Neural cell (in vitro differentiated cells): ENCODE measurements around the gene KRT83. TPM values are rescaled to one million over a fixed set of nuclear protein-coding genes. Genes with fewer than 3 reads are reported as not detected.

ENCODE experiments used
- H2AFZ ChIP-seq: fragments of 200-600, 300-800 bp; sonication (generic), shearing (Covaris generic); 2 replicates; pipeline ENCODE4 v1.6.0; 2014; ENCODE audit warnings: low read depth, mild to moderate bottlenecking, antibody characterized with exemption, low read length, moderate library complexity
- H3F3A ChIP-seq: fragments of 200-600 bp; shearing (Covaris generic); 2 replicates; pipeline ENCODE4 v1.6.1; 2016; ENCODE audit warnings: mild to moderate bottlenecking, moderate library complexity, mixed read lengths, antibody characterized with exemption, low read length; ENCODE audit not compliant: insufficient read depth, poor library complexity, severe bottlenecking
- H3K27ac ChIP-seq: fragments of 200-600, 300-800 bp; sonication (generic), shearing (Covaris generic); 2 replicates; pipeline ENCODE4 v1.5.1; 2014; ENCODE audit warnings: mild to moderate bottlenecking, low read length, moderate library complexity
- H3K27me3 ChIP-seq: fragments of 300-800, 200-600 bp; sonication (generic), shearing (Covaris generic); 2 replicates; pipeline ENCODE4 v1.6.0; 2014; ENCODE audit warnings: mild to moderate bottlenecking, low read depth, low read length, moderate library complexity; ENCODE audit not compliant: insufficient read depth
- H3K36me3 ChIP-seq: fragments of 300-800, 200-600 bp; sonication (generic), shearing (Covaris generic); 2 replicates; pipeline ENCODE4 v1.5.1; 2014; ENCODE audit warnings: mild to moderate bottlenecking, antibody characterized with exemption, low read length, moderate library complexity; ENCODE audit not compliant: insufficient read depth
- H3K4me2 ChIP-seq: fragments of 300-800, 200-600 bp; sonication (generic), shearing (Covaris generic); 2 replicates; pipeline ENCODE4 v1.6.0; 2014; ENCODE audit warnings: mild to moderate bottlenecking, low read length
- H3K4me3 ChIP-seq: fragments of 300-800, 200-600 bp; sonication (generic), shearing (Covaris generic); 2 replicates; pipeline ENCODE4 v1.5.1; 2014; ENCODE audit warnings: mild to moderate bottlenecking, low read length, moderate library complexity
- H3K79me2 ChIP-seq: fragments of 200-600 bp; shearing (Covaris generic); replicated peaks from 2 replicates; pipeline ENCODE4 v1.6.0; 2014; ENCODE audit warnings: mild to moderate bottlenecking, low read length, moderate library complexity; ENCODE audit not compliant: insufficient read depth
- H3K9ac ChIP-seq: fragments of 300-800, 200-600 bp; sonication (generic), shearing (Covaris generic); 2 replicates; pipeline ENCODE4 v1.6.1; 2016; ENCODE audit warnings: mild to moderate bottlenecking, low read length, mixed read lengths
- H3K9me2 ChIP-seq: fragments of 200-600 bp; shearing (Covaris generic); 2 replicates; pipeline ENCODE4 v1.6.1; 2016; ENCODE audit warnings: mild to moderate bottlenecking, low read length, mixed read lengths; ENCODE audit not compliant: insufficient read depth
- H3K9me3 ChIP-seq: fragments of 200-600, 300-800 bp; sonication (generic), shearing (Covaris generic); 2 replicates; pipeline ENCODE4 v1.6.1; 2016; ENCODE audit warnings: mild to moderate bottlenecking, mixed run types, low read length, moderate library complexity, mixed read lengths
- H4K20me1 ChIP-seq: fragments of 200-600 bp; shearing (Covaris generic); 2 replicates; pipeline ENCODE4 v1.6.1; 2016; ENCODE audit warnings: mild to moderate bottlenecking, mixed run types; ENCODE audit not compliant: insufficient read depth
- CTCF ChIP-seq: fragments of 450-650 bp; IDR thresholded peaks from 2 replicates; pipeline ENCODE4 v1.5.1; 2014; ENCODE audit warnings: antibody characterized with exemption, mild to moderate bottlenecking, moderate library complexity; ENCODE audit not compliant: poor library complexity, severe bottlenecking
- EP300 ChIP-seq: fragments of 450-650 bp; conservative IDR thresholded peaks from 2 replicates; pipeline ENCODE4 v1.6.1; 2014; ENCODE audit warnings: antibody characterized with exemption, mild to moderate bottlenecking, moderate library complexity; ENCODE audit not compliant: poor library complexity, severe bottlenecking
- EZH2 ChIP-seq: fragments of 200-600, 300-800 bp; shearing (Covaris generic), sonication (generic); IDR thresholded peaks from 2 replicates; pipeline ENCODE4 v1.6.1; 2014; ENCODE audit warnings: antibody characterized with exemption, low read length, borderline replicate concordance, mild to moderate bottlenecking; ENCODE audit not compliant: insufficient read depth, poor library complexity, severe bottlenecking
- MXI1 ChIP-seq: fragments of 450-650 bp; conservative IDR thresholded peaks from 2 replicates; pipeline ENCODE4 v1.6.1; 2014; ENCODE audit warnings: antibody characterized with exemption, mild to moderate bottlenecking; ENCODE audit not compliant: poor library complexity, severe bottlenecking
- POLR2AphosphoS5 ChIP-seq: IDR thresholded peaks from 2 replicates; pipeline ENCODE4 v1.6.1; 2012
- RAD21 ChIP-seq: fragments of 450-650 bp; conservative IDR thresholded peaks from 2 replicates; pipeline ENCODE4 v1.6.1; 2014; ENCODE audit warnings: antibody characterized with exemption, mild to moderate bottlenecking, moderate library complexity
- REST ChIP-seq: IDR thresholded peaks from 2 replicates; pipeline ENCODE4 v1.6.1; 2012; ENCODE audit warnings: borderline replicate concordance
- SMC3 ChIP-seq: fragments of 450-650 bp; conservative IDR thresholded peaks from 2 replicates; pipeline ENCODE4 v1.6.1; 2014; ENCODE audit warnings: antibody characterized with exemption, mild to moderate bottlenecking, moderate library complexity; ENCODE audit not compliant: poor library complexity
- TAF1 ChIP-seq: IDR thresholded peaks from 2 replicates; pipeline ENCODE4 v1.6.1; 2012; ENCODE audit warnings: low read depth
- polyA plus RNA-seq: library from polyadenylated mRNA; depleted of rRNA; stranded (reverse); fragments of >200 nt; gene quantifications from 2 replicates; pipeline ENCODE4 v1.2.3, GENCODE V29; 2014

KRT83 gene
- polyA plus RNA-seq, 1 donor from 2014 or later = not detected

- Histone ChIP-seq H3K9me3 (no peaks in the 10 kb centered on the region), H3K36me3 (no peaks in the 10 kb centered on the region), H3K27ac (no peak overlapping the region), H3K9ac (no peak overlapping the region), H3K4me2 (no peak overlapping the region), H3K4me3 (no peak overlapping the region), H3K9me2 (no peaks in the 10 kb centered on the region), H3K27me3 (no peaks in the 10 kb centered on the region), H4K20me1 (no peaks in the 10 kb centered on the region), H3F3A (no peaks in the 10 kb centered on the region), H3K79me2 (no peaks in the 10 kb centered on the region), H2AFZ (no peak overlapping the region)
- TF ChIP-seq EZH2 (no peak), SMC3 (no peak), POLR2AphosphoS5 (no peak), CTCF (no peak), REST (no peak), RAD21 (no peak), MXI1 (no peak), TAF1 (no peak), EP300 (no peak)
Observed at GRCh38 chr12:52266514-52266913, 54.7 kb downstream of the KRT83 start.

- no peak overlapping the region for H3K4me2 ChIP-seq
- H3K9me2 ChIP-seq = no peaks in the 10 kb centered on the region
- no peaks in the 10 kb centered on the region for H3K27me3 ChIP-seq
- H3F3A ChIP-seq = no peaks in the 10 kb centered on the region
- TF ChIP-seq SMC3 = no peak
- no peak for TF ChIP-seq MXI1
- no peak for TF ChIP-seq EP300
- no peak for TF ChIP-seq REST
- TF ChIP-seq RAD21 = no peak
- TF ChIP-seq POLR2AphosphoS5 = no peak
- no peak for TF ChIP-seq TAF1
- no peak for TF ChIP-seq EZH2
- no peak for TF ChIP-seq CTCF
- no peak overlapping the region for H3K9ac ChIP-seq
- no peak overlapping the region for H2AFZ ChIP-seq
- no peaks in the 10 kb centered on the region for H4K20me1 ChIP-seq
- H3K27ac ChIP-seq = no peak overlapping the region
- H3K4me3 ChIP-seq = no peak overlapping the region
- H3K9me3 ChIP-seq = no peaks in the 10 kb centered on the region
- no peaks in the 10 kb centered on the region for H3K79me2 ChIP-seq
- H3K36me3 ChIP-seq = no peaks in the 10 kb centered on the region
Observed at GRCh38 chr12:52264435-52264825, 56.8 kb downstream of the KRT83 start.
